Gastrocnemius medialis (tissue), 4 donors: ENCODE data around the gene ZNF620.

ENCODE experiments used
- CTCF ChIP-seq, 5 experiments: fragments of 450-650 bp in 3 of 5; fragments of 200-600 bp in 2 of 5; sonication (generic) in 2 of 5; IDR thresholded peaks in 4 of 5; conservative IDR thresholded peaks in 1 of 5; 1 replicate in 4 of 5; 2 replicates in 1 of 5; pipeline ENCODE4 v1.5.1; 2016 to 2019; ENCODE audit warnings: antibody characterized with exemption in 5 of 5, mild to moderate bottlenecking in 3 of 5, moderate library complexity in 3 of 5
- POLR2A ChIP-seq, 2 donors: fragments of 450-650 bp; IDR thresholded peaks; one replicate each; pipeline ENCODE4 v1.6.1; 2017; ENCODE audit warnings: antibody characterized with exemption in 2 of 2, mild to moderate bottlenecking in 2 of 2, moderate library complexity in 2 of 2

GRCh38 chr3:40550167-40550566, 44.3 kb downstream of the ZNF620 start:
- no peak for TF ChIP-seq CTCF (IDR thresholded peaks at IDR 0.05 in 4 of 5, conservative IDR thresholded peaks at IDR 0.05 in 1 of 5)
- TF ChIP-seq POLR2A (IDR thresholded peaks at IDR 0.05), result no peak
